ENCODE measurements around the gene MISP3. TPM values are rescaled to one million over a fixed set of nuclear protein-coding genes. Genes with fewer than 3 reads are reported as not detected.

MISP3 gene
- total and polyA plus RNA-seq, 9 of the 15 experiments (the other 6 are each of a cell fraction or from before 2014, with no cell fraction given): 0.25 to 5.6 (median 1.6) TPM

DNA sequence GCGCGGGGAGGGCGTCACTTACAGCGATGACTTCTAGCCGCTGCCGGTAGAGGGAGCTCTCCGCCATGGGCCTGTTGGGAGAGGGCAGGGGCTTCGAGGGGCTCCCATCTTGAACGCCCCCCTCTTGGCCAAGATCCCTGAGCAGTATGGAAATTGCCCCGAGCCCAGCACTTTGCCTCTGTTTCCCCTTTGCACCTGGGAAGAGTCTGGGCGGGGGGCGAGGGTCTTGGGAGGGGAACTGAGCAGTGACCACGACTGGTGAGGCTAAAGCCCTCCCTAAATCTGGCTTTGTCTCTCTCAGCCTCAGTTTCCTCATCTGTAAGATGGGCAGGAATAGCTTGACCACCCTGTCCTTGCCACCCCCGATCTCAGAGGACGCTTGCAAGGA, 13.5 kb upstream of the MISP3 start (continued):
- TF ChIP-seq CBX1 (IDR thresholded peaks at IDR 0.05; ENCODE audit: low read depth) (no peak), JUND (IDR thresholded peaks at IDR 0.05; ENCODE audit: borderline replicate concordance, low read depth, low read length) (0 out of 2 replicates have a peak, but pooled peaks have one; percentile 12), JUND (tag; IDR thresholded peaks at IDR 0.05; ENCODE audit: borderline replicate concordance, low read depth, low read length) (no peak), GATAD2A (IDR thresholded peaks at IDR 0.05) (peak; percentile 80; the same call in 1 of the 2 replicates), XRCC5 (IDR thresholded peaks at IDR 0.05; ENCODE audit: low read depth, low read length) (0 out of 2 replicates have a peak, but pooled peaks have one; percentile 12), RBM25 (IDR thresholded peaks at IDR 0.05; ENCODE audit: low read depth, low read length, severe bottlenecking) (peak; percentile 23), RBM17 (IDR thresholded peaks at IDR 0.05; ENCODE audit: borderline replicate concordance, low read depth, low read length) (no peak), CREB1 (IDR thresholded peaks at IDR 0.05) (no peak), CREB1 (CRISPR knock-in tag; IDR thresholded peaks at IDR 0.05) (peak; percentile 41; the same call in 1 of the 2 replicates), RAD21 (CRISPR knock-in tag; conservative IDR thresholded peaks at IDR 0.05 in 1 of 2, IDR thresholded peaks at IDR 0.05 in 1 of 2) (peak in 1 of 2 experiments; percentile 37; a peak in 2 of 4 replicates)
- TF ChIP-seq, protein P1, sequence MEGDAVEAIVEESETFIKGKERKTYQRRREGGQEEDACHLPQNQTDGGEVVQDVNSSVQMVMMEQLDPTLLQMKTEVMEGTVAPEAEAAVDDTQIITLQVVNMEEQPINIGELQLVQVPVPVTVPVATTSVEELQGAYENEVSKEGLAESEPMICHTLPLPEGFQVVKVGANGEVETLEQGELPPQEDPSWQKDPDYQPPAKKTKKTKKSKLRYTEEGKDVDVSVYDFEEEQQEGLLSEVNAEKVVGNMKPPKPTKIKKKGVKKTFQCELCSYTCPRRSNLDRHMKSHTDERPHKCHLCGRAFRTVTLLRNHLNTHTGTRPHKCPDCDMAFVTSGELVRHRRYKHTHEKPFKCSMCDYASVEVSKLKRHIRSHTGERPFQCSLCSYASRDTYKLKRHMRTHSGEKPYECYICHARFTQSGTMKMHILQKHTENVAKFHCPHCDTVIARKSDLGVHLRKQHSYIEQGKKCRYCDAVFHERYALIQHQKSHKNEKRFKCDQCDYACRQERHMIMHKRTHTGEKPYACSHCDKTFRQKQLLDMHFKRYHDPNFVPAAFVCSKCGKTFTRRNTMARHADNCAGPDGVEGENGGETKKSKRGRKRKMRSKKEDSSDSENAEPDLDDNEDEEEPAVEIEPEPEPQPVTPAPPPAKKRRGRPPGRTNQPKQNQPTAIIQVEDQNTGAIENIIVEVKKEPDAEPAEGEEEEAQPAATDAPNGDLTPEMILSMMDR (IDR thresholded peaks at IDR 0.05 in 2 of 3, conservative IDR thresholded peaks at IDR 0.05 in 1 of 3; ENCODE audit: insufficient read depth in 2 of 3, low read depth in 1 of 3, low read length in 3 of 3): peak; percentile 68 to 86 (median 76)
- TF ChIP-seq, protein P2, sequence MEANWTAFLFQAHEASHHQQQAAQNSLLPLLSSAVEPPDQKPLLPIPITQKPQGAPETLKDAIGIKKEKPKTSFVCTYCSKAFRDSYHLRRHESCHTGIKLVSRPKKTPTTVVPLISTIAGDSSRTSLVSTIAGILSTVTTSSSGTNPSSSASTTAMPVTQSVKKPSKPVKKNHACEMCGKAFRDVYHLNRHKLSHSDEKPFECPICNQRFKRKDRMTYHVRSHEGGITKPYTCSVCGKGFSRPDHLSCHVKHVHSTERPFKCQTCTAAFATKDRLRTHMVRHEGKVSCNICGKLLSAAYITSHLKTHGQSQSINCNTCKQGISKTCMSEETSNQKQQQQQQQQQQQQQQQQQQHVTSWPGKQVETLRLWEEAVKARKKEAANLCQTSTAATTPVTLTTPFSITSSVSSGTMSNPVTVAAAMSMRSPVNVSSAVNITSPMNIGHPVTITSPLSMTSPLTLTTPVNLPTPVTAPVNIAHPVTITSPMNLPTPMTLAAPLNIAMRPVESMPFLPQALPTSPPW (CRISPR knock-in tag; IDR thresholded peaks at IDR 0.05): 0 out of 2 replicates have a peak, but pooled peaks have one; percentile 24
- TF ChIP-seq, protein P3, sequence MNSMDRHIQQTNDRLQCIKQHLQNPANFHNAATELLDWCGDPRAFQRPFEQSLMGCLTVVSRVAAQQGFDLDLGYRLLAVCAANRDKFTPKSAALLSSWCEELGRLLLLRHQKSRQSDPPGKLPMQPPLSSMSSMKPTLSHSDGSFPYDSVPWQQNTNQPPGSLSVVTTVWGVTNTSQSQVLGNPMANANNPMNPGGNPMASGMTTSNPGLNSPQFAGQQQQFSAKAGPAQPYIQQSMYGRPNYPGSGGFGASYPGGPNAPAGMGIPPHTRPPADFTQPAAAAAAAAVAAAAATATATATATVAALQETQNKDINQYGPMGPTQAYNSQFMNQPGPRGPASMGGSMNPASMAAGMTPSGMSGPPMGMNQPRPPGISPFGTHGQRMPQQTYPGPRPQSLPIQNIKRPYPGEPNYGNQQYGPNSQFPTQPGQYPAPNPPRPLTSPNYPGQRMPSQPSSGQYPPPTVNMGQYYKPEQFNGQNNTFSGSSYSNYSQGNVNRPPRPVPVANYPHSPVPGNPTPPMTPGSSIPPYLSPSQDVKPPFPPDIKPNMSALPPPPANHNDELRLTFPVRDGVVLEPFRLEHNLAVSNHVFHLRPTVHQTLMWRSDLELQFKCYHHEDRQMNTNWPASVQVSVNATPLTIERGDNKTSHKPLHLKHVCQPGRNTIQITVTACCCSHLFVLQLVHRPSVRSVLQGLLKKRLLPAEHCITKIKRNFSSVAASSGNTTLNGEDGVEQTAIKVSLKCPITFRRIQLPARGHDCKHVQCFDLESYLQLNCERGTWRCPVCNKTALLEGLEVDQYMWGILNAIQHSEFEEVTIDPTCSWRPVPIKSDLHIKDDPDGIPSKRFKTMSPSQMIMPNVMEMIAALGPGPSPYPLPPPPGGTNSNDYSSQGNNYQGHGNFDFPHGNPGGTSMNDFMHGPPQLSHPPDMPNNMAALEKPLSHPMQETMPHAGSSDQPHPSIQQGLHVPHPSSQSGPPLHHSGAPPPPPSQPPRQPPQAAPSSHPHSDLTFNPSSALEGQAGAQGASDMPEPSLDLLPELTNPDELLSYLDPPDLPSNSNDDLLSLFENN (IDR thresholded peaks at IDR 0.05; ENCODE audit: low read depth in 2 of 2, low read length in 2 of 2): no peak
